Heart left ventricle (tissue), 13 donors: ENCODE measurements around the gene PRICKLE4.

ENCODE experiments used
- CTCF ChIP-seq, 12 donors: fragments of 200-600 bp; sonication (generic) in 4 of 12; IDR thresholded peaks; one replicate each; pipeline versions ENCODE4 v1.5.0 to v1.8.0; 2018 to 2022; ENCODE audit warnings: antibody characterized with exemption in 12 of 12, mild to moderate bottlenecking in 5 of 12
- POLR2A ChIP-seq, 2 donors: fragments of 450-650 bp; IDR thresholded peaks; one replicate each; pipeline ENCODE4 v1.6.1; 2017; ENCODE audit warnings: antibody characterized with exemption in 2 of 2, mild to moderate bottlenecking in 2 of 2, moderate library complexity in 2 of 2
- donor health status: ischemic (EF 13 %, LVEDD 7.1; RV severe dilation, severe dysfunction).
- donor health status: DM: no; HTN: yes; CAD: no.
- donor health status: DM: no; HTN: no; CAD: no.
- donor health status: ischemic (EF 25% LVEDD 6.9; RV normal size, moderate dysfunction).
- donor health status: ischemic (EF 25% LVEDD 5.7; RV mildly dilated, moderate dysfunction).
- donor health status: ischemic (EF 35%, LVEDD 5.7; RV mildly dilated, moderate dysfunction).
- donor health status: nonischemic (EF 11% LVEDD 7.7; RV severe dilation, severe dysfunction).
- donor health status: DM: yes; HTN: yes; CAD: no.
- donor health status: PGD.
- donor health status: ischemic (EF 29% LVEDD 5.4; RV normal size, mild dysfunction).
- donor health status: nonischemic (EF 23%, LVEDD 6.1; RV moderate dilation, normal function).

DNA sequence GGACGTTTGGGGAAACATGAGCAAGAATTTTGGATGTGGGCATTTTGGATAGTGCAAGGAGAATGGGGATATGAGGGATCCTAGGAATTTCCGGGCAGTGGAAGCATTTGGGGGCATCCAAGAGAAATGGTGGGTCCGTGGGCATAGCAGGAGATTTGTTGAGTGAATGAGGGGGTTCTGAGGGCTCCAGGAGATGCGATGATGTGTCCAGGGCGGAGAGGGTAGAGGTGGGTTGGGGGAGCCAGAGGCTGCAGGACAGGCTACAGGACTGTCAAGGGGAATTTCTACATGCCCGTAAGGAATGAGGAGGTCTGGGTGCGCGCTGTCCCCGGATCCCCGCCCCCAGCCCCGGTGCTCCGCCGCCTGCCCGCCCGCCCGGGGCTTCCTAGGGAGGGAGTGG lies 1.2 kb upstream of the PRICKLE4 start:
- no peak for TF ChIP-seq CTCF (IDR thresholded peaks at IDR 0.05)
- TF ChIP-seq POLR2A (IDR thresholded peaks at IDR 0.05): no peak
